WTC11 (cell line): ENCODE results near the gene TTLL10. TPM values are rescaled to one million over a fixed set of nuclear protein-coding genes. Genes with fewer than 3 reads are reported as not detected.

Experiments used
- ATAC-seq: fragments of 200-7000 bp; cut with Tn5 transposase; 2 replicates; pipeline ENCODE4 v1.10.0; 2021; ENCODE audit warnings: mild to moderate bottlenecking, moderate library complexity
- CTCF ChIA-PET: fragments of 300-600 bp; sonication (Branson Sonifier 250); formaldehyde crosslinking; loops from one replicate; lab custom pipeline; 2021; ENCODE audit warnings: antibody characterized with exemption; lab: Charles Lee
- POLR2A ChIA-PET: fragments of 350-600 bp; sonication (Branson Sonifier 250); formaldehyde crosslinking; loops from one replicate; lab custom pipeline; 2021; ENCODE audit warnings: antibody characterized with exemption; lab: Charles Lee
- DNase-seq: peaks from one replicate; pipeline ENCODE4 v3.0.0; 2021; ENCODE audit warnings: low spot score
- H3K27ac Mint-ChIP-seq: 2 replicates; pipeline ENCODE4 v1.8.0; 2021; ENCODE audit warnings: mixed read lengths
- H3K27me3 Mint-ChIP-seq: 2 replicates; pipeline ENCODE4 v1.8.0; 2021; ENCODE audit warnings: low read depth, mild to moderate bottlenecking, moderate library complexity, mixed read lengths
- H3K36me3 Mint-ChIP-seq: 2 replicates; pipeline ENCODE4 v1.8.0; 2021; ENCODE audit warnings: mixed read lengths
- H3K4me1 Mint-ChIP-seq: 2 replicates; pipeline ENCODE4 v1.8.0; 2022; ENCODE audit warnings: mixed read lengths
- H3K4me3 Mint-ChIP-seq: 2 replicates; pipeline ENCODE4 v1.8.0; 2021; ENCODE audit warnings: mild to moderate bottlenecking, moderate library complexity, mixed read lengths
- H3K9me3 Mint-ChIP-seq: 2 replicates; pipeline ENCODE4 v1.8.0; 2021; ENCODE audit warnings: mixed read lengths
- ATF6 ChIP-seq: sonication (generic); formaldehyde crosslinking; IDR thresholded peaks from 2 replicates; pipeline ENCODE4 v1.8.1; 2023; ENCODE audit warnings: mild to moderate bottlenecking, missing genetic modification reagents
- CREB1 ChIP-seq: sonication (generic); formaldehyde crosslinking; IDR thresholded peaks from 2 replicates; pipeline ENCODE4 v1.8.0; 2023; ENCODE audit warnings: mild to moderate bottlenecking, missing genetic modification reagents
- E2F5 ChIP-seq: sonication (generic); formaldehyde crosslinking; IDR thresholded peaks from 2 replicates; pipeline ENCODE4 v1.8.1; 2022; ENCODE audit warnings: mild to moderate bottlenecking, moderate library complexity, missing genetic modification reagents
- FOXP4 ChIP-seq: sonication (generic); formaldehyde crosslinking; IDR thresholded peaks from 2 replicates; pipeline ENCODE4 v1.8.0; 2022; ENCODE audit warnings: mild to moderate bottlenecking, missing genetic modification reagents
- HMGA2 ChIP-seq: fragments of 250-450 bp; sonication (Bioruptor Pico); IDR thresholded peaks from 2 replicates; pipeline ENCODE4 v1.4.0; 2021; ENCODE audit warnings: mild to moderate bottlenecking, moderate library complexity
- IRF2 ChIP-seq: sonication (generic); formaldehyde crosslinking; IDR thresholded peaks from 2 replicates; pipeline ENCODE4 v1.8.0; 2022; ENCODE audit warnings: low read depth, missing genetic modification reagents, borderline replicate concordance
- JUN ChIP-seq: sonication (generic); formaldehyde crosslinking; IDR thresholded peaks from 2 replicates; pipeline ENCODE4 v1.8.0; 2023; ENCODE audit warnings: mild to moderate bottlenecking, missing genetic modification reagents
- MAX ChIP-seq: sonication (generic); formaldehyde crosslinking; IDR thresholded peaks from 2 replicates; pipeline ENCODE4 v1.8.0; 2022; ENCODE audit warnings: mild to moderate bottlenecking, missing genetic modification reagents
- NFYB ChIP-seq: sonication (generic); formaldehyde crosslinking; conservative IDR thresholded peaks from 2 replicates; pipeline ENCODE4 v1.8.0; 2022; ENCODE audit warnings: low read depth, missing genetic modification reagents
- SOX15 ChIP-seq: fragments of 250-450 bp; sonication (Bioruptor Pico); IDR thresholded peaks from 2 replicates; pipeline ENCODE4 v1.9.0; 2021; ENCODE audit warnings: mild to moderate bottlenecking
- SP1 ChIP-seq: sonication (generic); formaldehyde crosslinking; conservative IDR thresholded peaks from 2 replicates; pipeline ENCODE4 v1.8.1; 2022; ENCODE audit warnings: missing genetic modification reagents
- USF1 ChIP-seq: sonication (generic); formaldehyde crosslinking; IDR thresholded peaks from 2 replicates; pipeline ENCODE4 v1.8.0; 2022; ENCODE audit warnings: mild to moderate bottlenecking, missing genetic modification reagents
- ZBTB21 ChIP-seq: sonication (generic); formaldehyde crosslinking; IDR thresholded peaks from 2 replicates; pipeline ENCODE4 v1.8.1; 2023; ENCODE audit warnings: mild to moderate bottlenecking, missing genetic modification reagents, borderline replicate concordance
- ZNF121 ChIP-seq: sonication (generic); formaldehyde crosslinking; IDR thresholded peaks from 2 replicates; pipeline ENCODE4 v1.8.0; 2023; ENCODE audit warnings: missing genetic modification reagents
- ZNF423 ChIP-seq: fragments of 250-450 bp; sonication (Bioruptor Pico); IDR thresholded peaks from 2 replicates; pipeline ENCODE4 v2.1.2; 2022; ENCODE audit warnings: mild to moderate bottlenecking, moderate library complexity
- total RNA-seq: library from RNA; stranded (reverse); gene quantifications from 3 replicates; pipeline ENCODE4 v1.2.3, GENCODE V29; 2021
- TF ChIP-seq, protein P1 (sequence below): sonication (generic); formaldehyde crosslinking; IDR thresholded peaks from 2 replicates; pipeline ENCODE4 v1.8.0; 2023; ENCODE audit warnings: missing genetic modification reagents, mild to moderate bottlenecking, borderline replicate concordance
- TF ChIP-seq, protein P2 (sequence below): sonication (generic); formaldehyde crosslinking; IDR thresholded peaks from 2 replicates; pipeline ENCODE4 v1.8.1; 2023; ENCODE audit warnings: mild to moderate bottlenecking, missing genetic modification reagents, borderline replicate concordance

Gene TTLL10
- total RNA-seq, 1 experiment from 2014 or later, result 1.1 TPM

DNA sequence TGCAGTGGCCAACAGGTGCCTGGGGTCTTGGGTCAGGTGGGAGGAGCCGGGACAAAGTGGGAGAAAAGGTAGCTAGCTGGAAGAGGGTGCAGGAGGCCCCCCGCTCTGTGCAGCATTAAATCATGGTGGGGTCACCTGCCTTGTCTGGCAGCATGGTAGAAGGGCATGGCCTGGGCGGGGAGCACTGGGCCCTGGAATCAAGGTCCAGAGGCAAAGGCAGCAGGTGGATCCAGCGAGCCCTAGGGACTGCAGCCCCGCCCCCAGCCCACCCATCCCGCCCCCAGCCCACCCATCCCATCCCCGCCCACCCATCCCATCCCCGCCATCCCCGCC is 16.7 kb upstream of the TTLL10 start (continued):
- TF ChIP-seq, protein P1, sequence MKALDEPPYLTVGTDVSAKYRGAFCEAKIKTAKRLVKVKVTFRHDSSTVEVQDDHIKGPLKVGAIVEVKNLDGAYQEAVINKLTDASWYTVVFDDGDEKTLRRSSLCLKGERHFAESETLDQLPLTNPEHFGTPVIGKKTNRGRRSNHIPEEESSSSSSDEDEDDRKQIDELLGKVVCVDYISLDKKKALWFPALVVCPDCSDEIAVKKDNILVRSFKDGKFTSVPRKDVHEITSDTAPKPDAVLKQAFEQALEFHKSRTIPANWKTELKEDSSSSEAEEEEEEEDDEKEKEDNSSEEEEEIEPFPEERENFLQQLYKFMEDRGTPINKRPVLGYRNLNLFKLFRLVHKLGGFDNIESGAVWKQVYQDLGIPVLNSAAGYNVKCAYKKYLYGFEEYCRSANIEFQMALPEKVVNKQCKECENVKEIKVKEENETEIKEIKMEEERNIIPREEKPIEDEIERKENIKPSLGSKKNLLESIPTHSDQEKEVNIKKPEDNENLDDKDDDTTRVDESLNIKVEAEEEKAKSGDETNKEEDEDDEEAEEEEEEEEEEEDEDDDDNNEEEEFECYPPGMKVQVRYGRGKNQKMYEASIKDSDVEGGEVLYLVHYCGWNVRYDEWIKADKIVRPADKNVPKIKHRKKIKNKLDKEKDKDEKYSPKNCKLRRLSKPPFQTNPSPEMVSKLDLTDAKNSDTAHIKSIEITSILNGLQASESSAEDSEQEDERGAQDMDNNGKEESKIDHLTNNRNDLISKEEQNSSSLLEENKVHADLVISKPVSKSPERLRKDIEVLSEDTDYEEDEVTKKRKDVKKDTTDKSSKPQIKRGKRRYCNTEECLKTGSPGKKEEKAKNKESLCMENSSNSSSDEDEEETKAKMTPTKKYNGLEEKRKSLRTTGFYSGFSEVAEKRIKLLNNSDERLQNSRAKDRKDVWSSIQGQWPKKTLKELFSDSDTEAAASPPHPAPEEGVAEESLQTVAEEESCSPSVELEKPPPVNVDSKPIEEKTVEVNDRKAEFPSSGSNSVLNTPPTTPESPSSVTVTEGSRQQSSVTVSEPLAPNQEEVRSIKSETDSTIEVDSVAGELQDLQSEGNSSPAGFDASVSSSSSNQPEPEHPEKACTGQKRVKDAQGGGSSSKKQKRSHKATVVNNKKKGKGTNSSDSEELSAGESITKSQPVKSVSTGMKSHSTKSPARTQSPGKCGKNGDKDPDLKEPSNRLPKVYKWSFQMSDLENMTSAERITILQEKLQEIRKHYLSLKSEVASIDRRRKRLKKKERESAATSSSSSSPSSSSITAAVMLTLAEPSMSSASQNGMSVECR (CRISPR knock-in tag), result no peak
- TF ChIP-seq HMGA2 (CRISPR knock-in tag), result no peak

DNA sequence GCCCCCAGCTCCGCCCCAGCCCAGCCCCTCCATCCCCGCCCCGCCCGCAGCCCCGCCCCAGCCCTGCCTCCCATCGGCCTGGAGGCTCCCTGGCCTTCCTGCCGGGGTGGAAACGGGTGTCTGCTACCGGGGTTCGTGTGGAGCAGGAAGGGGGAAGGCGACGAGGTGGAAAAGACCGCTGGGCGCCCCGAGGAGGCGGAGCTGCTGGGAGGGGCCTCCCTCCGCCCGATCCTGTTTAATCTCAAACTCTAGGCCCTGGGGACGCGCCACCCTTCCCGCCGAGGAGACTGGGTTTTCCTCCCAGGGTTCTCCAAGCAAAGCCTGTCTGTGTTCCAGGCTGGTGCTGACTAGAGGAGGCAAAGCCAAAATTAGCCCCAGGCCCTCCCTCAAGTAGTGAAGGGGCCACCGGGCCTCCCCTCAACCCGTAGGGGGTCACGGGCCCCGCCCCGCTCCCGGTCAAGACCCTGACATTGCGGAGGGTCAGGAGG is 16.2 kb upstream of the TTLL10 start:
- DNase-seq, result peak; percentile 75
- Mint-ChIP-seq H3K27me3 (peaks cover 16% of the 10 kb centered on the region), H3K36me3 (peaks cover 18% of the 10 kb centered on the region), H3K27ac (no peak overlapping the region), H3K9me3 (peaks cover 23% of the 10 kb centered on the region), H3K4me1 (no peaks in the 10 kb centered on the region), H3K4me3 (peak overlapping the region; percentile 55)
- TF ChIP-seq JUN (CRISPR knock-in tag) (0 out of 2 replicates have a peak, but pooled peaks have one; percentile 17), CREB1 (CRISPR knock-in tag) (no peak)
- CTCF ChIA-PET, result interaction anchor here (0.9 to 2.6 kb wide), 9 partner anchors 11 to 976 kb away, joined by 3 to 9 read pairs (median 3); partner anchors contain the start of genes C1orf159 and TTLL10
- POLR2A ChIA-PET, result no interaction called here
- peak; percentile 81 for ATAC-seq

DNA sequence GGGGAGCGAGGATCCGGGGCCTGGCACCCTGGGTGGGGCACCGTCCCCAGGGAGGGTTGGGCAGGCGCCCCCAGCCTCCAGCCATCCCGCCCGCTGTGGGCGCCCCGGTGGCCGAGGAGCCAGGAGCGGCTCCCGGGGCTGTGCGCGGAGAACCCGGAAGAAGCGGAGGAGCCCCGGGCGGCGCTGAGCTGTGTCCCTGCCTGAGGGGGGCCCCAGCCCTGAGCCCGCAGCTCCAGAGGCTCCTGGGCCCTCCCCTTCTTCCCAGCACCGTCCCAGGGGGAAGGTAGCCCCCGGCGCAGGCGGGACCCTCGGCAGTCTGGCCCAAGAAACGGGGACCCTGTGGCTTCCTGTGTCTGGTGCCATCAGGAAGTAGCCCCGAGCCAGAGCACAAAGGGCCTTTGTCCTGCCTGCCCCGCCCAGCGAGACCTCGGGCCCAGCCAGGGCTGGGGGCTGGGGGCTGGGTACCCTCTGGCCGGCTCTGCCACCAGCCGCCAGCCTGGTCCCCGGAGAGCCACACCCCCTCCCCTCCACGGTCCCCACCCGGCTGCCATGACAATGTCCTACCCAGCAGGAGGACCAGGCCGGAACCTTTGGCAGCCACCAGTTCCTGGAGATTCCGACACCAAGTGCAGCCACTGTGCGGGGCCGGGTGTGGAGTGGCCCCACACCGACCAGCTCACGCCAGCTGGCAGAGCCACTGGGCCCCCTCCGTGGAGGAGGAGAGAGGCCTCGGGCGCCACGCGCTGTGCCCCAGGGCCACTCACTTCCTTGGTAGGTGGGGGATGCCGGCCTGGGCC is 15.6 kb upstream of the TTLL10 start:
- H3K27me3 Mint-ChIP-seq, result peaks cover 11% of the 10 kb centered on the region; the same call in 1 of the 2 replicates
- ATAC-seq (peak; percentile 42), DNase-seq (no peak)
- peak overlapping the region; percentile 47 for H3K4me3 Mint-ChIP-seq
- peaks cover 17% of the 10 kb centered on the region for H3K9me3 Mint-ChIP-seq
- H3K36me3 Mint-ChIP-seq, result peaks cover 12% of the 10 kb centered on the region
- no peak overlapping the region for H3K27ac Mint-ChIP-seq
- CTCF ChIA-PET, result interaction anchor here (1.0 to 2.6 kb wide), 7 partner anchors 11 to 94 kb away, joined by 3 to 9 read pairs (median 3); partner anchors contain the start of genes C1orf159 and TTLL10
- TF ChIP-seq FOXP4 (CRISPR knock-in tag) (no peak), ZNF423 (CRISPR knock-in tag) (peak; percentile 81), IRF2 (CRISPR knock-in tag) (no peak), ZNF121 (peak; percentile 71; the same call in 1 of the 2 replicates), SOX15 (CRISPR knock-in tag) (no peak), ATF6 (no peak), SP1 (CRISPR knock-in tag) (peak; percentile 62), E2F5 (CRISPR knock-in tag) (0 out of 2 replicates have a peak, but pooled peaks have one; percentile 24), ZBTB21 (CRISPR knock-in tag) (no peak), MAX (CRISPR knock-in tag) (peak; percentile 61; the same call in 1 of the 2 replicates), USF1 (CRISPR knock-in tag) (0 out of 2 replicates have a peak, but pooled peaks have one; percentile 35), NFYB (0 out of 2 replicates have a peak, but pooled peaks have one; percentile 10)
- TF ChIP-seq, protein P2, sequence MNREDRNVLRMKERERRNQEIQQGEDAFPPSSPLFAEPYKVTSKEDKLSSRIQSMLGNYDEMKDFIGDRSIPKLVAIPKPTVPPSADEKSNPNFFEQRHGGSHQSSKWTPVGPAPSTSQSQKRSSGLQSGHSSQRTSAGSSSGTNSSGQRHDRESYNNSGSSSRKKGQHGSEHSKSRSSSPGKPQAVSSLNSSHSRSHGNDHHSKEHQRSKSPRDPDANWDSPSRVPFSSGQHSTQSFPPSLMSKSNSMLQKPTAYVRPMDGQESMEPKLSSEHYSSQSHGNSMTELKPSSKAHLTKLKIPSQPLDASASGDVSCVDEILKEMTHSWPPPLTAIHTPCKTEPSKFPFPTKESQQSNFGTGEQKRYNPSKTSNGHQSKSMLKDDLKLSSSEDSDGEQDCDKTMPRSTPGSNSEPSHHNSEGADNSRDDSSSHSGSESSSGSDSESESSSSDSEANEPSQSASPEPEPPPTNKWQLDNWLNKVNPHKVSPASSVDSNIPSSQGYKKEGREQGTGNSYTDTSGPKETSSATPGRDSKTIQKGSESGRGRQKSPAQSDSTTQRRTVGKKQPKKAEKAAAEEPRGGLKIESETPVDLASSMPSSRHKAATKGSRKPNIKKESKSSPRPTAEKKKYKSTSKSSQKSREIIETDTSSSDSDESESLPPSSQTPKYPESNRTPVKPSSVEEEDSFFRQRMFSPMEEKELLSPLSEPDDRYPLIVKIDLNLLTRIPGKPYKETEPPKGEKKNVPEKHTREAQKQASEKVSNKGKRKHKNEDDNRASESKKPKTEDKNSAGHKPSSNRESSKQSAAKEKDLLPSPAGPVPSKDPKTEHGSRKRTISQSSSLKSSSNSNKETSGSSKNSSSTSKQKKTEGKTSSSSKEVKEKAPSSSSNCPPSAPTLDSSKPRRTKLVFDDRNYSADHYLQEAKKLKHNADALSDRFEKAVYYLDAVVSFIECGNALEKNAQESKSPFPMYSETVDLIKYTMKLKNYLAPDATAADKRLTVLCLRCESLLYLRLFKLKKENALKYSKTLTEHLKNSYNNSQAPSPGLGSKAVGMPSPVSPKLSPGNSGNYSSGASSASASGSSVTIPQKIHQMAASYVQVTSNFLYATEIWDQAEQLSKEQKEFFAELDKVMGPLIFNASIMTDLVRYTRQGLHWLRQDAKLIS (CRISPR knock-in tag), result no peak
- H3K4me1 Mint-ChIP-seq, result no peaks in the 10 kb centered on the region
- POLR2A ChIA-PET, result no interaction called here
